CMK (cell line): ENCODE results near the gene HECW1.

ENCODE experiments used
- DNase-seq: peaks from one replicate; pipeline ENCODE4 v3.0.0-alpha.2; 2010; ENCODE audit warnings: low read depth

Gene HECW1

GRCh38 chr7:43505412-43505811, 393.0 kb downstream of the HECW1 start:
- DNase-seq: no peak

- DNase-seq: no peak
These were observed 394.0 kb downstream of the HECW1 start for GRCh38 chr7:43506460-43506859.

- no peak for DNase-seq
These were observed 396.0 kb downstream of the HECW1 start for GRCh38 chr7:43508461-43508860.

- DNase-seq: no peak
These were observed 397.5 kb downstream of the HECW1 start for GRCh38 chr7:43509906-43510305.

- no peak for DNase-seq
These were observed 398.6 kb downstream of the HECW1 start for GRCh38 chr7:43511029-43511428.

- no peak for DNase-seq
These were observed 399.5 kb downstream of the HECW1 start for GRCh38 chr7:43511769-43512515.

GRCh38 chr7:43513251-43513650, 400.8 kb downstream of the HECW1 start:
- no peak for DNase-seq

GRCh38 chr7:43516581-43517342, 404.3 kb downstream of the HECW1 start:
- DNase-seq: no peak

GRCh38 chr7:43517464-43517863, 405.0 kb downstream of the HECW1 start:
- no peak for DNase-seq

- no peak for DNase-seq
These were observed 407.8 kb downstream of the HECW1 start for GRCh38 chr7:43520201-43520600.

- DNase-seq: no peak
These were observed 410.1 kb downstream of the HECW1 start for GRCh38 chr7:43522406-43523156.

GRCh38 chr7:43528576-43529354, 416.3 kb downstream of the HECW1 start:
- DNase-seq: no peak

GRCh38 chr7:43530553-43531410, 418.3 kb downstream of the HECW1 start:
- no peak for DNase-seq

GRCh38 chr7:43531700-43532099, 419.3 kb downstream of the HECW1 start:
- DNase-seq: no peak

GRCh38 chr7:43533801-43534479, 421.5 kb downstream of the HECW1 start:
- DNase-seq: no peak

GRCh38 chr7:43535031-43535451, 422.6 kb downstream of the HECW1 start:
- no peak for DNase-seq

- no peak for DNase-seq
These were observed 423.6 kb downstream of the HECW1 start for GRCh38 chr7:43535810-43536585.

- DNase-seq: no peak
These were observed 424.3 kb downstream of the HECW1 start for GRCh38 chr7:43536773-43537172.

GRCh38 chr7:43537765-43538403, 425.4 kb downstream of the HECW1 start:
- no peak for DNase-seq
